Mesendoderm (in vitro differentiated cells): ENCODE results near the gene TAB3.

ENCODE experiments used
- DNase-seq: peaks from one replicate; pipeline ENCODE4 v3.0.0; 2013
- H2AK5ac ChIP-seq: 2 replicates; pipeline ENCODE4 v1.6.1; 2013; ENCODE audit warnings: low read length, inconsistent platforms
- H2BK120ac ChIP-seq: 2 replicates; pipeline ENCODE4 v1.6.1; 2013; ENCODE audit warnings: low read depth, mild to moderate bottlenecking, low read length, moderate library complexity, mixed read lengths
- H2BK15ac ChIP-seq: replicated peaks from 2 replicates; pipeline ENCODE4 v1.6.1; 2013; ENCODE audit warnings: low read depth, mild to moderate bottlenecking, moderate library complexity
- H2BK5ac ChIP-seq: 2 replicates; pipeline ENCODE4 v1.6.1; 2013; ENCODE audit warnings: low read length, inconsistent platforms
- H3K18ac ChIP-seq: 2 replicates; pipeline ENCODE4 v1.6.1; 2013; ENCODE audit warnings: mild to moderate bottlenecking, low read length, mixed read lengths
- H3K23ac ChIP-seq: one replicate; pipeline ENCODE4 v1.6.1; 2013; ENCODE audit warnings: low read length
- H3K27ac ChIP-seq: 2 replicates; pipeline ENCODE4 v1.5.1; 2013; ENCODE audit warnings: low read depth, mild to moderate bottlenecking, inconsistent platforms, low read length, moderate library complexity
- H3K27me3 ChIP-seq: 2 replicates; pipeline ENCODE4 v1.6.1; 2013; ENCODE audit warnings: low read length, control low read depth, mild to moderate bottlenecking, inconsistent platforms; ENCODE audit not compliant: insufficient read depth, poor library complexity
- H3K36me3 ChIP-seq: 2 replicates; pipeline ENCODE4 v1.6.1; 2013; ENCODE audit warnings: low read length, inconsistent platforms; ENCODE audit not compliant: control insufficient read depth, insufficient read depth
- H3K4ac ChIP-seq: one replicate; pipeline ENCODE4 v1.6.1; 2013; ENCODE audit warnings: low read depth, mild to moderate bottlenecking, low read length, moderate library complexity
- H3K4me1 ChIP-seq: 2 replicates; pipeline ENCODE4 v1.6.1; 2013; ENCODE audit warnings: low read depth, low read length, inconsistent platforms; ENCODE audit not compliant: control insufficient read depth
- H3K4me2 ChIP-seq: 2 replicates; pipeline ENCODE4 v1.6.1; 2013; ENCODE audit warnings: low read length
- H3K4me3 ChIP-seq: 2 replicates; pipeline ENCODE4 v1.5.1; 2013; ENCODE audit warnings: mild to moderate bottlenecking, low read length
- H3K56ac ChIP-seq: one replicate; pipeline ENCODE4 v1.6.1; 2013; ENCODE audit warnings: low read length
- H3K79me1 ChIP-seq: 2 replicates; pipeline ENCODE4 v1.6.1; 2013; ENCODE audit warnings: low read length, inconsistent platforms
- H3K79me2 ChIP-seq: 2 replicates; pipeline ENCODE4 v1.6.1; 2013; ENCODE audit warnings: mild to moderate bottlenecking, low read length; ENCODE audit not compliant: control insufficient read depth, insufficient read depth
- H3K9ac ChIP-seq: 2 replicates; pipeline ENCODE4 v1.6.1; 2013; ENCODE audit warnings: low read length, inconsistent platforms
- H4K5ac ChIP-seq: one replicate; pipeline ENCODE4 v1.6.1; 2013; ENCODE audit warnings: low read length
- H4K8ac ChIP-seq: one replicate; pipeline ENCODE4 v1.6.1; 2013; ENCODE audit warnings: low read depth, mild to moderate bottlenecking, control low read depth, low read length, moderate library complexity
- WGBS: extraction: QIAGEN DNeasy Blood & Tissue Kit; methylation state at CpG from one replicate; pipeline ENCODE4 v1.1.7; 2013; ENCODE audit warnings: low lambda C conversion rate, missing lambda C conversion rate; ENCODE audit not compliant: insufficient coverage; ENCODE audit errors: extremely low coverage; 5-methylcytosine and 5-hydroxymethylcytosine counted together

The TAB3 gene

DNA sequence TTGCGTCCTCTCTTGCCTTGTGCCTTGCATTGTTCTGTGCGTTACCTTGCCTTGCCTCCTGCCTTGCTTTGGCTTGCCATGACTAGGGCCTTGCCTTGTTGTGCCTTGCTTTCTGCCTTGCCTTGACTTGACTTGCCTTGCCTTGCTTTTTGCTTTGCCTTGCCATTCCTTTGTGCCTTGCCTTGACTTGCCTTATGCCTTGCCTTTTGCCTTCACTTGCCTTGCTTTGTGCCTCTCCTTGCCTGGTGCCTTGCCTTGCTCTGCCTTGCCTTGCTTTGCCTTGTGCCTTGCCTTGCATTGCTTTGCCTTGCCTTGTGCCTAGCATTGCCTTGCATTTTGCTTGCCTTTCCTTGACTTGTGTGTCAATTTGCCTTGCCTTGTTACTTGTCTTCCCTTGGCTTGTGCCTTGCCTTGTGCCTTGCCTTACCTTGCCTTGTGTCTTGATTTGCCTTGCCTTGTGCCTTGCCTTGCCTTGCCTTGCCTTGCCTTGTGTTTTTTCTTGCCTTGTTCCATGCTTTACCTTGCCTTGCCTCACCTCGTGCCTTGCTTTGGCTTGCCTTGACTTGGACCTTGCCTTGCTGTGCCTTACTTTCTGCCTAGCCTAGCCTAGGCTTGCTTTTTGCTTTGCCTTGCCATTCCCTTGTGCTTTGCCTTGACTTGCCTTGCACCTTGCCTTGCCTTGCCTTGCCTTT, 95.8 kb downstream of the TAB3 start:
- Histone ChIP-seq H3K27me3 (no peaks in the 10 kb centered on the region), H3K23ac (no peak overlapping the region), H3K4me3 (no peak overlapping the region), H3K4me1 (no peaks in the 10 kb centered on the region), H3K4me2 (no peak overlapping the region), H4K5ac (no peak overlapping the region), H3K36me3 (no peaks in the 10 kb centered on the region), H3K56ac (no peak overlapping the region), H2BK5ac (no peak overlapping the region), H3K9ac (no peak overlapping the region), H3K79me2 (no peaks in the 10 kb centered on the region), H3K18ac (no peak overlapping the region), H3K79me1 (no peaks in the 10 kb centered on the region), H4K8ac (no peak overlapping the region), H3K27ac (no peak overlapping the region), H3K4ac (no peak overlapping the region), H2BK120ac (no peak overlapping the region), H2BK15ac (no peak overlapping the region), H2AK5ac (no peak overlapping the region)
- no peak for DNase-seq
- no CpG with 5 or more reads among the region's 3 CpGs for WGBS

DNA sequence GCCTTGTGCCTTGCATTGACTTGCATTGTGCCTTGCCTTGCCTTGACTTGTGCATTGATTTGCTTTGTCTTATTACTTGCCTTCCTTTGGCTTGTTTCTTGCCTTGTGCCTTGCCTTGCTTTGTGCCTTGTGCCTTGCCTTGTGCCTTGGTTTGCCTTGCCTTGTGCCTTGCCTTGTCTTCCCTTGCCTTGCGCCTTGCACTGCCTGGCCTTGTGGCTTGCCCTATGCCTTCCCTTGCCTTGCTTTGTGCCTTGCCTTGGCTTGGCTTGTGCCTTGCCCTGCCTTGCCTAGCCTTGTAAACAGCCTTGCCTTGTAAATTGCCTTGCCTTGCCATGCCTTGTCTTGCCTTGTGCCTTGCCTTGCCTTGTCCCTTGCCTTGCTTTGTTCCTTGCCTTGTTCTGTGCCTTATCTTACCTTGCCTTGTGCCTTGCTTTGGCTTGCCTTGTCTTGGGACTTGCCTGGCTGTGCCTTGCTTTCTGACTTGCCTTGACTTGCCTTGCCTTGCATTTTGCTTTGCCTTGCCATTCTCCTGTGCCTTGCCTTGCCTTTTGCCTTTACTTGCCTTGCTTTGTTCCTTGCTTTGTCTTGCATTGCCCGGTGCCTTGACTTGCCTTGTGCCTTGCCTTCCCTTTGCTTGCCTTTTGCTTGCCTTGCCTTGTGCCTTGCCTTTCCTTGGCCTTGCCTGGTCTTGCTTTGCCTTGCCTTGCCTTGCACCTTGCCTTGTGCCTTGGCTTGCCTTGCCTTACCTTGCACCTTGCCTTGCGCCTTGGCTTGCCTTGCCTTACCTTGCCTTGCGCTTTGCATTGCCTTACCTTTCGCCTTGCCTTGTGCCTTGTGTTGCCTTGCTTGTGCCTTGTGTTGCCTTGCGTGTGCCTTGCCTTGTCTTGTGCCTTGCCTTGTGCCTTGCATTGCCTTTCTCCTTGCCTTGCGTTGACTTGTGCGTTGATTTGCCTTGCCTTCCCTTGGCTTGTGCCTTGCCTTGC, 97.5 kb downstream of the TAB3 start:
- Histone ChIP-seq H3K56ac (no peak overlapping the region), H3K27me3 (no peaks in the 10 kb centered on the region), H3K79me2 (no peaks in the 10 kb centered on the region), H2BK15ac (no peak overlapping the region), H3K4me3 (no peak overlapping the region), H3K27ac (no peak overlapping the region), H3K4me2 (no peak overlapping the region), H3K36me3 (no peaks in the 10 kb centered on the region), H3K23ac (no peak overlapping the region), H2BK120ac (no peak overlapping the region), H2AK5ac (no peak overlapping the region), H4K5ac (no peak overlapping the region), H3K79me1 (no peaks in the 10 kb centered on the region), H3K18ac (no peak overlapping the region), H3K4ac (no peak overlapping the region), H3K9ac (no peak overlapping the region), H3K4me1 (no peaks in the 10 kb centered on the region), H2BK5ac (no peak overlapping the region), H4K8ac (no peak overlapping the region)
- WGBS, result no CpG with 5 or more reads among the region's 8 CpGs
- no peak for DNase-seq

DNA sequence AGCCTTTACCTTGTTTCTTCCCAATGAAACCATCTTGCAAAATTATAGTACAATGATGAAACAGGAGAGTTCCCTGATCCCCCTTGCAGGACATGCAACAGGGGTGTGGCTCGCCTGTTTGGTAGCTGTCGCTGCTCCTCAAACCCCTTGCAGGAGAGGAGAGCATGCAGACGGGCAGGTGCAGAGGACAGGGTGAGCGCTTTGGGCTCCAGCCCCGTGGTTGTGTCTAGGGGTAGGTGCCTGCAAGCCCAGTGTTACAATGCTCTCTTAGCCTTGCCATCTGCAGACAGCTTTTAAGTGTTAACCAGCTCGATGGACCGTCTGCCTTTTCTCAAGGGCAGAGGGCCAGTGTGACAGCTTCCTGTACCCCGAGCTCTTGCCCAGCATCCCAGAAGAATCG, 102.0 kb downstream of the TAB3 start:
- Histone ChIP-seq H3K4me3 (no peak overlapping the region), H3K4me2 (no peak overlapping the region), H3K23ac (no peak overlapping the region), H3K56ac (no peak overlapping the region), H2BK5ac (no peak overlapping the region), H3K9ac (no peak overlapping the region), H3K4me1 (no peaks in the 10 kb centered on the region), H4K8ac (no peak overlapping the region), H2AK5ac (no peak overlapping the region), H3K79me1 (no peaks in the 10 kb centered on the region), H3K4ac (no peak overlapping the region), H3K18ac (no peak overlapping the region), H2BK15ac (no peak overlapping the region), H3K27me3 (no peaks in the 10 kb centered on the region), H3K36me3 (no peaks in the 10 kb centered on the region), H2BK120ac (no peak overlapping the region), H3K79me2 (no peaks in the 10 kb centered on the region), H3K27ac (no peak overlapping the region), H4K5ac (no peak overlapping the region)
- WGBS, result no CpG with 5 or more reads among the region's 9 CpGs
- no peak for DNase-seq

DNA sequence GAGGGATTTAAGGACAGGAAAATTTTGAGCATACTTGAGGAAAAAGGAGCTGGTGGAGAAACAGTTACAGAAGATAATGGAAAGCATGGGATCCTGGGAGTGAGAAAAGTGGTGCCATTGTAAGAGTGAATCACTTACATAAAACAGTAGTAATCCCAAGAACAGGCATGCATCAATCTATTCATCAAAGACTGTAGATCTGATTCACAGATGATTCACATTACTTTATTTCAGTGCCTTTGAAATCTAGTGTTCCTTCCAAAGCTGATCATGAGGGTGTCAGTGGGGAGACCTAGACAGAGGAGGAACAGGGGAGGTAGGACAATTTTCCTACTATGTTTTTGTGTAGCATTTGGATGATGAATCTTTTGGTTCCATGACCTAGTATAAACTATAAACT, 102.7 kb downstream of the TAB3 start:
- H3K4me3 ChIP-seq, result no peak overlapping the region
- H3K9ac ChIP-seq, result no peak overlapping the region
- no peak overlapping the region for H2AK5ac ChIP-seq
- no peak overlapping the region for H2BK15ac ChIP-seq
- no peak overlapping the region for H3K27ac ChIP-seq
- no peaks in the 10 kb centered on the region for H3K79me2 ChIP-seq
- no peak overlapping the region for H4K8ac ChIP-seq
- H3K79me1 ChIP-seq, result no peaks in the 10 kb centered on the region
- H2BK5ac ChIP-seq, result no peak overlapping the region
- no peaks in the 10 kb centered on the region for H3K36me3 ChIP-seq
- DNase-seq, result no peak
- no peak overlapping the region for H3K18ac ChIP-seq
- H4K5ac ChIP-seq, result no peak overlapping the region
- no peak overlapping the region for H3K23ac ChIP-seq
- no peak overlapping the region for H2BK120ac ChIP-seq
- H3K4me1 ChIP-seq, result no peaks in the 10 kb centered on the region
- H3K4me2 ChIP-seq, result no peak overlapping the region
- no peaks in the 10 kb centered on the region for H3K27me3 ChIP-seq
- H3K56ac ChIP-seq, result no peak overlapping the region
- H3K4ac ChIP-seq, result no peak overlapping the region

DNA sequence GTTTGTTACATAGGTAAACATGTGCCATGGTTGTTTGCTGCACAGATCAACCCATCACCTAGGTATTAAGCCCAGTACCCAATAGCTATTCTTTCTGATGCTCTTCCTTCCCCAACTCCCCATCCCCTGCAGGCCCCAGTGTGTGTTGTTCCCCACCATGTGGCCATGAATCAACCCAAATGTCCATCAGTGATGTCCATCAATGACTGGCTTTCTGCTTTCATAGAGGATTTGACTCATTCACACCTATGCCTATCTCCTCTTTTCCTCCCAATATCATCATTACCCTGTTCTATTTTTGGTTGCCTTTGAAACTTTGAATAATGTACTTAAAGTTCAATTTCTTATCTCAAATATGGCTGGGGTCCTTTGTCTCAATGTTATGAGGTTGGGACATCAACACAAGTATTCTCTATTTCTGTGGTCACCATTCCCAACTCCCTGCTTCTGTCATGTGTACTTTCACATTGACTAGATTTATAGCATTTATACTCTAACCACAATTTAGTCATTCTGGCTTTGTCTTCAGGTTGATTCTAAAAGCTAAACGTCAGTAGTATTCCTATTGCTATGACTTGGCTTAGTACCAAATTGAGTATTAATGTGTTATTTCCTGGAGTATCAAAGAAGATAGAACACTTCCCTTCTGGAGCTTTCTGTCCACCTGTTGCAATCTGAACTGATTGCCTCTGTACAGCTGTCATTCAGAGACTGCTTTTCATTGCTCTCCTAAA, 107.2 kb downstream of the TAB3 start:
- Histone ChIP-seq H2BK15ac (no peak overlapping the region), H3K27me3 (no peaks in the 10 kb centered on the region), H3K79me1 (no peaks in the 10 kb centered on the region), H3K56ac (no peak overlapping the region), H3K4ac (no peak overlapping the region), H3K4me2 (no peak overlapping the region), H2BK5ac (no peak overlapping the region), H3K79me2 (no peaks in the 10 kb centered on the region), H3K4me3 (no peak overlapping the region), H2BK120ac (no peak overlapping the region), H4K5ac (no peak overlapping the region), H3K4me1 (no peaks in the 10 kb centered on the region), H3K23ac (no peak overlapping the region), H3K36me3 (no peaks in the 10 kb centered on the region), H3K18ac (no peak overlapping the region), H2AK5ac (no peak overlapping the region), H3K27ac (no peak overlapping the region), H3K9ac (no peak overlapping the region), H4K8ac (no peak overlapping the region)
- WGBS, result no CpG with 5 or more reads among the region's 1 CpG
- no peak for DNase-seq
